Kidney epithelial cell (primary cell): ENCODE measurements around the gene ITLN2. TPM values are rescaled to one million over a fixed set of nuclear protein-coding genes. Genes with fewer than 3 reads are reported as not detected.
"Not testable (repeated sequence)": the region's sequence is repeated elsewhere in the genome, so short reads cannot be mapped to it uniquely, and the experiment has no call there.

Experiments used
- DNase-seq: peaks from one replicate; pipeline ENCODE4 v3.0.0-alpha.2; 2010; ENCODE audit warnings: low read depth
- H3K27me3 ChIP-seq: 2 replicates; pipeline ENCODE4 v1.6.0; 2011; ENCODE audit warnings: low read length; ENCODE audit not compliant: control insufficient read depth, insufficient read depth
- H3K36me3 ChIP-seq: 2 replicates; pipeline ENCODE4 v1.5.1; 2011; ENCODE audit warnings: low read length; ENCODE audit not compliant: control insufficient read depth, insufficient read depth
- H3K4me3 ChIP-seq: 2 replicates; pipeline ENCODE4 v1.5.1; 2011; ENCODE audit warnings: low read depth, mild to moderate bottlenecking, control low read depth, low read length
- total RNA-seq: library from RNA; depleted of rRNA; stranded (reverse); fragments of >200 nt; gene quantifications from 2 replicates; pipeline ENCODE4 v1.2.3, GENCODE V29; 2015
- TF ChIP-seq, protein P1 (sequence below): IDR thresholded peaks from 2 replicates; pipeline ENCODE4 v1.5.1; 2011; ENCODE audit warnings: mild to moderate bottlenecking, moderate library complexity, low read length, control low read depth, inconsistent platforms; ENCODE audit not compliant: insufficient read depth, poor library complexity, severe bottlenecking

Gene ITLN2
- total RNA-seq, 1 donor from 2014 or later: not detected

GRCh38 chr1:160935527-160936258 is 18.9 kb downstream of the ITLN2 start:
- Histone ChIP-seq H3K4me3 (no peak overlapping the region), H3K27me3 (no peaks in the 10 kb centered on the region), H3K36me3 (no peaks in the 10 kb centered on the region)
- TF ChIP-seq, protein P1, sequence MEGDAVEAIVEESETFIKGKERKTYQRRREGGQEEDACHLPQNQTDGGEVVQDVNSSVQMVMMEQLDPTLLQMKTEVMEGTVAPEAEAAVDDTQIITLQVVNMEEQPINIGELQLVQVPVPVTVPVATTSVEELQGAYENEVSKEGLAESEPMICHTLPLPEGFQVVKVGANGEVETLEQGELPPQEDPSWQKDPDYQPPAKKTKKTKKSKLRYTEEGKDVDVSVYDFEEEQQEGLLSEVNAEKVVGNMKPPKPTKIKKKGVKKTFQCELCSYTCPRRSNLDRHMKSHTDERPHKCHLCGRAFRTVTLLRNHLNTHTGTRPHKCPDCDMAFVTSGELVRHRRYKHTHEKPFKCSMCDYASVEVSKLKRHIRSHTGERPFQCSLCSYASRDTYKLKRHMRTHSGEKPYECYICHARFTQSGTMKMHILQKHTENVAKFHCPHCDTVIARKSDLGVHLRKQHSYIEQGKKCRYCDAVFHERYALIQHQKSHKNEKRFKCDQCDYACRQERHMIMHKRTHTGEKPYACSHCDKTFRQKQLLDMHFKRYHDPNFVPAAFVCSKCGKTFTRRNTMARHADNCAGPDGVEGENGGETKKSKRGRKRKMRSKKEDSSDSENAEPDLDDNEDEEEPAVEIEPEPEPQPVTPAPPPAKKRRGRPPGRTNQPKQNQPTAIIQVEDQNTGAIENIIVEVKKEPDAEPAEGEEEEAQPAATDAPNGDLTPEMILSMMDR: no peak
- DNase-seq: no peak

DNA sequence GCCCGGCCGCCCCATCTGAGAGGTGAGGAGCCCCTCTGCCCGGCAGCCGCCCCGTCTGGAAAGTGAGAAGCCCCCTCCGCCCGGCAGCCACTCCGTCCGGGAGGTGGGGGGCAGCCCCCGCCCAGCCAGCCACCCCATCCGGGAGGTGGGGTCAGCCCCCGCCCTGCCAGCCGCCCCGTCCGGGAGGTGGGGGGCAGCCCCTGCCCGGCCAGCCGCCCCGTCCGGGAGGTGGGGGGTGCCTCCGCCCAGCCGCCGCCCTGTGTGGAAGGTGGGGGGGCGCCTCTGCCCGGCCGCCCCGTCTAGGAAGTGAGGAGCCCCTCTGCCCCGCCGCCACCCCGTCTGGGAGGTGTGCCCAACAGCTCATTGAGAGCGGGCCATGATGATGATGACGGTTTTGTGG is 21.3 kb downstream of the ITLN2 start:
- H3K27me3 ChIP-seq, DNase-seq, H3K36me3 ChIP-seq, H3K4me3 ChIP-seq: not testable (repeated sequence)

GRCh38 chr1:160925652-160926244 is 28.9 kb downstream of the ITLN2 start:
- Histone ChIP-seq H3K36me3 (no peaks in the 10 kb centered on the region), H3K27me3 (no peaks in the 10 kb centered on the region), H3K4me3 (no peak overlapping the region)
- DNase-seq: no peak
- TF ChIP-seq, protein P1: no peak

DNA sequence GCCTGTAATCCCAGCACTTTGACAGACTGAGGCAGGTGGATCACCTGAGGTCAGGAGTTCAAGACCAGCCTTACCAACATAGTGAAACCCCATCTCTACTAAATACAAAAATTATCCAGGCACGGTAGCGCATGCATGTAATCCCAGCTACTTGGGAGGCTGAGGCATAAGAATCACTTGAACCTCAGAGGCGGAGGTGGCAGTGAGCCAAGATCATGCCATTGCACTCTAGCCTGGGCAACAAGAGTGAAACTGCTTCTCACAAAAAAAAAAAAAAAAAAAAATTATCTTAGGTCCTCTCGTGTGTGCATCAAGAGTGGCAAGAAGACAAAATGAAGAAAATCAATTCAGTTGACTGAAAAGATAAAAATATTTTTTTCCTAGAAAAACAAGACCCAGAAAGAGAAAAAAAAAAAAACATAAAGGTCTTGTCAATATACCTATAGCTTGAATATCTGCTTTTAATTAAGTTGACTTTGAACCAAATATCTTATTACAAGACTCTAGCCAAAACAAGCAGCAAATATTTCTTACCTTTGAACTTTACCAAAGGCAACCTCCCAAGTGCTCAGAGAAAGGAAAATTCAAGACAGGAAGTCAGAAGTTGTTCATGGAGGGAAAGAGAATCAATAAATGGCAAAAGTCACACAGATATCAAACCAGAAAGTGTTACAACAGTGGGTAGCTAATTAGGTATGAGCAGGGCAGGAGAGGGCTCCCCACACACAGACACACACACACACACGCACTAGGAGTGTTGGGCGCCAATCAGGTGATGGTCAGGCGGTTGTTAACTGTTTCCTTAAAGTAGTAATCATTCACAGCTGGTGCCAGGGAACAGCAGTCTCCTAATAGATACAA is 29.6 kb downstream of the ITLN2 start:
- Histone ChIP-seq H3K27me3 (no peaks in the 10 kb centered on the region), H3K36me3 (no peaks in the 10 kb centered on the region), H3K4me3 (no peak overlapping the region)
- no peak for DNase-seq
- TF ChIP-seq, protein P1: no peak

DNA sequence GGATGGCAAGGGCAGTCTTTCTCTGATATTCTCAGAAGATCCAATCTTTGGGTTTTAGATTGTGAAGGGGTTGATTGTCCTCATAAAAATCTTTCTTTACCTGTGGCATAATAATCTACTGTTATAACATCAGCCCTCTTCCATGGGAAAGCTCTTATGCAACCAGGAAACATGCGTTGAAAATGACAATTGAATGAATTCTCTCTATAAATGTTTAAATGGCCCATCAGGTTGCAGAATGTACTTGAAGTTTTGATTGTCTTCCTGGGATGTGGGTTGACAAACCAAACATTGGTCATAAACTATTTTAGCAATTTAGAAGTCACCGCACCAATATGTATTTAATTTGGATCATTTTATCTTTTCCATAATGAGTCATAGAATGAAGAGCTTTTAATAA is 37.9 kb downstream of the ITLN2 start:
- no peak for DNase-seq
- Histone ChIP-seq H3K27me3 (no peaks in the 10 kb centered on the region), H3K36me3 (no peaks in the 10 kb centered on the region), H3K4me3 (no peak overlapping the region)
- TF ChIP-seq, protein P1: no peak

DNA sequence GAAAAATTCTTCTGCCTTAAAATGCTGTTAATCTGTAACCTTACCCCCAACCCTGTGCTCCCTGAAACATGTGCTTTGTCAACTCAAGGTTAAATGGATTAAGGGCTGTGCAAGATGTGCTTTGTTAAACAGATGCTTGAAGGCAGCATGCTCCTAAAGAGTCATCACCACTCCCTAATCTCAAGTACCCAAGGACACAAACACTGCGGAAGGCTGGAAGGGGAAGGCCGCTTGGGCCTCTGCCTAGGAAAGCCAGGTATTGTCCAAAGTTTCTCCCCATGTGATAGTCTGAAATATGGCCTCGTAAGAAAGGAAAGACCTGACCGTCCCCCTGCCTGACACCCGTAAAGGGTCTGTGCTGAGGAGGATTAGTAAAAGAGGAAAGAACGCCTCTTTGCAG is 41.4 kb downstream of the ITLN2 start:
- not testable (repeated sequence) for DNase-seq, H3K4me3 ChIP-seq, H3K27me3 ChIP-seq, H3K36me3 ChIP-seq
